ENCODE data around the gene SLC44A3.

The SLC44A3 gene

GRCh38 chr1:94878329-94878728 is 58.2 kb downstream of the SLC44A3 start:
- no peak overlapping the region for H2AFZ ChIP-seq (ENCODE audit: insufficient read depth, low read length, poor library complexity)
- H2BK5ac ChIP-seq (ENCODE audit: low read depth, low read length, poor library complexity): no peak overlapping the region
- H3K9ac ChIP-seq (ENCODE audit: low read length): no peak overlapping the region
- H3K9me3 ChIP-seq (ENCODE audit: insufficient read depth, low read depth, low read length): no peaks in the 10 kb centered on the region
- H3K4me3 ChIP-seq (ENCODE audit: low read depth, low read length): no peak overlapping the region
- peaks cover 3 to 6% of the 10 kb centered on the region in 2 experiments for H3K4me1 ChIP-seq (ENCODE audit: control insufficient read depth in 1 of 2, insufficient read depth in 2 of 2, low read length in 2 of 2)
- no peaks in the 10 kb centered on the region for H3K79me1 ChIP-seq (ENCODE audit: low read length)
- H3K4me2 ChIP-seq (ENCODE audit: low read length): no peak overlapping the region
- no peaks in the 10 kb centered on the region for H3K36me3 ChIP-seq (ENCODE audit: control insufficient read depth in 1 of 2, insufficient read depth in 2 of 2, low read length in 2 of 2)
- H4K12ac ChIP-seq (ENCODE audit: low read depth, low read length): no peak overlapping the region
- H2BK12ac ChIP-seq (ENCODE audit: low read length): no peak overlapping the region
- H3K18ac ChIP-seq (ENCODE audit: low read length): no peak overlapping the region
- H3K79me2 ChIP-seq (ENCODE audit: control insufficient read depth, insufficient read depth, low read length, poor library complexity): no peaks in the 10 kb centered on the region
- H3K27ac ChIP-seq (ENCODE audit: low read depth, low read length): no peak overlapping the region
- no peak overlapping the region for H4K8ac ChIP-seq (ENCODE audit: low read depth, low read length)
- H2AK5ac ChIP-seq (ENCODE audit: low read length): no peak overlapping the region
- no peaks in the 10 kb centered on the region for H3K27me3 ChIP-seq (ENCODE audit: insufficient read depth, low read length)
- no peak overlapping the region for H3K4ac ChIP-seq (ENCODE audit: low read depth, low read length)
- no CpG with 5 or more reads among the region's 5 CpGs for WGBS (ENCODE audit: extremely low coverage, insufficient coverage, insufficient read length)
- no peak overlapping the region for H3K23ac ChIP-seq (ENCODE audit: low read length)
- DNase-seq: no peak
- H4K91ac ChIP-seq (ENCODE audit: low read depth, low read length): no peak overlapping the region
- H3K14ac ChIP-seq (ENCODE audit: low read length): no peak overlapping the region
- H2BK120ac ChIP-seq (ENCODE audit: insufficient read depth, low read length, poor library complexity): no peak overlapping the region

- no peak overlapping the region for H3K23ac ChIP-seq (ENCODE audit: low read length)
- H3K14ac ChIP-seq (ENCODE audit: low read length): no peak overlapping the region
- H3K36me3 ChIP-seq (ENCODE audit: control insufficient read depth in 1 of 2, insufficient read depth in 2 of 2, low read length in 2 of 2): no peaks in the 10 kb centered on the region
- no peak overlapping the region for H2BK12ac ChIP-seq (ENCODE audit: low read length)
- H3K4ac ChIP-seq (ENCODE audit: low read depth, low read length): no peak overlapping the region
- peak overlapping the region; percentile 5 for H3K27ac ChIP-seq (ENCODE audit: low read depth, low read length)
- no peak overlapping the region for H4K91ac ChIP-seq (ENCODE audit: low read depth, low read length)
- no peaks in the 10 kb centered on the region for H3K79me1 ChIP-seq (ENCODE audit: low read length)
- WGBS (ENCODE audit: extremely low coverage, insufficient coverage, insufficient read length): no CpG with 5 or more reads among the region's 4 CpGs
- no peak overlapping the region for H3K4me3 ChIP-seq (ENCODE audit: low read depth, low read length)
- H4K12ac ChIP-seq (ENCODE audit: low read depth, low read length): no peak overlapping the region
- H3K27me3 ChIP-seq (ENCODE audit: insufficient read depth, low read length): no peaks in the 10 kb centered on the region
- H3K4me2 ChIP-seq (ENCODE audit: low read length): no peak overlapping the region
- no peak for DNase-seq
- H3K4me1 ChIP-seq (ENCODE audit: control insufficient read depth in 1 of 2, insufficient read depth in 2 of 2, low read length in 2 of 2): no peaks in the 10 kb centered on the region
- H3K9me3 ChIP-seq (ENCODE audit: insufficient read depth, low read depth, low read length): peaks cover 2% of the 10 kb centered on the region
- no peak overlapping the region for H4K8ac ChIP-seq (ENCODE audit: low read depth, low read length)
- no peak overlapping the region for H3K18ac ChIP-seq (ENCODE audit: low read length)
- no peak overlapping the region for H2AK5ac ChIP-seq (ENCODE audit: low read length)
- H3K9ac ChIP-seq (ENCODE audit: low read length): no peak overlapping the region
- H2BK5ac ChIP-seq (ENCODE audit: low read depth, low read length, poor library complexity): no peak overlapping the region
- H2BK120ac ChIP-seq (ENCODE audit: insufficient read depth, low read length, poor library complexity): no peak overlapping the region
- H3K79me2 ChIP-seq (ENCODE audit: control insufficient read depth, insufficient read depth, low read length, poor library complexity): no peaks in the 10 kb centered on the region
- H2AFZ ChIP-seq (ENCODE audit: insufficient read depth, low read length, poor library complexity): no peak overlapping the region
Observed at GRCh38 chr1:94883691-94884090, 63.5 kb downstream of the SLC44A3 start.

GRCh38 chr1:94884106-94884505 is 63.9 kb downstream of the SLC44A3 start:
- no peak overlapping the region for H4K12ac ChIP-seq (ENCODE audit: low read depth, low read length)
- no peaks in the 10 kb centered on the region for H3K79me2 ChIP-seq (ENCODE audit: control insufficient read depth, insufficient read depth, low read length, poor library complexity)
- H3K4me2 ChIP-seq (ENCODE audit: low read length): no peak overlapping the region
- peak overlapping the region; percentile 35 for H3K27ac ChIP-seq (ENCODE audit: low read depth, low read length)
- no peaks in the 10 kb centered on the region for H3K4me1 ChIP-seq (ENCODE audit: control insufficient read depth in 1 of 2, insufficient read depth in 2 of 2, low read length in 2 of 2)
- H2AFZ ChIP-seq (ENCODE audit: insufficient read depth, low read length, poor library complexity): no peak overlapping the region
- H2AK5ac ChIP-seq (ENCODE audit: low read length): no peak overlapping the region
- H2BK12ac ChIP-seq (ENCODE audit: low read length): no peak overlapping the region
- no peak overlapping the region for H3K4me3 ChIP-seq (ENCODE audit: low read depth, low read length)
- H2BK5ac ChIP-seq (ENCODE audit: low read depth, low read length, poor library complexity): no peak overlapping the region
- no peak overlapping the region for H3K14ac ChIP-seq (ENCODE audit: low read length)
- H4K8ac ChIP-seq (ENCODE audit: low read depth, low read length): no peak overlapping the region
- H3K9me3 ChIP-seq (ENCODE audit: insufficient read depth, low read depth, low read length): peaks cover 2% of the 10 kb centered on the region
- no peaks in the 10 kb centered on the region for H3K27me3 ChIP-seq (ENCODE audit: insufficient read depth, low read length)
- H3K36me3 ChIP-seq (ENCODE audit: control insufficient read depth in 1 of 2, insufficient read depth in 2 of 2, low read length in 2 of 2): no peaks in the 10 kb centered on the region
- H3K23ac ChIP-seq (ENCODE audit: low read length): no peak overlapping the region
- H3K18ac ChIP-seq (ENCODE audit: low read length): no peak overlapping the region
- WGBS (ENCODE audit: extremely low coverage, insufficient coverage, insufficient read length): no CpG with 5 or more reads among the region's 6 CpGs
- DNase-seq: peak; percentile 20 to 28
- H3K9ac ChIP-seq (ENCODE audit: low read length): no peak overlapping the region
- no peak overlapping the region for H3K4ac ChIP-seq (ENCODE audit: low read depth, low read length)
- H2BK120ac ChIP-seq (ENCODE audit: insufficient read depth, low read length, poor library complexity): no peak overlapping the region
- H3K79me1 ChIP-seq (ENCODE audit: low read length): no peaks in the 10 kb centered on the region
- no peak overlapping the region for H4K91ac ChIP-seq (ENCODE audit: low read depth, low read length)

GRCh38 chr1:94884507-94884906 is 64.3 kb downstream of the SLC44A3 start:
- no peak for DNase-seq
- Histone ChIP-seq H3K79me2 (ENCODE audit: control insufficient read depth, insufficient read depth, low read length, poor library complexity) (no peaks in the 10 kb centered on the region), H3K4ac (ENCODE audit: low read depth, low read length) (no peak overlapping the region), H4K91ac (ENCODE audit: low read depth, low read length) (peak overlapping the region; percentile 1), H3K4me3 (ENCODE audit: low read depth, low read length) (no peak overlapping the region), H2BK120ac (ENCODE audit: insufficient read depth, low read length, poor library complexity) (no peak overlapping the region), H2AK5ac (ENCODE audit: low read length) (no peak overlapping the region), H3K4me2 (ENCODE audit: low read length) (no peak overlapping the region), H3K14ac (ENCODE audit: low read length) (no peak overlapping the region), H4K8ac (ENCODE audit: low read depth, low read length) (no peak overlapping the region), H3K4me1 (ENCODE audit: control insufficient read depth in 1 of 2, insufficient read depth in 2 of 2, low read length in 2 of 2) (no peaks in the 10 kb centered on the region), H2BK5ac (ENCODE audit: low read depth, low read length, poor library complexity) (no peak overlapping the region), H3K27me3 (ENCODE audit: insufficient read depth, low read length) (no peaks in the 10 kb centered on the region), H3K79me1 (ENCODE audit: low read length) (no peaks in the 10 kb centered on the region), H3K23ac (ENCODE audit: low read length) (no peak overlapping the region), H2AFZ (ENCODE audit: insufficient read depth, low read length, poor library complexity) (no peak overlapping the region), H4K12ac (ENCODE audit: low read depth, low read length) (no peak overlapping the region), H3K18ac (ENCODE audit: low read length) (no peak overlapping the region), H3K9ac (ENCODE audit: low read length) (no peak overlapping the region), H3K27ac (ENCODE audit: low read depth, low read length) (peak overlapping the region; percentile 35), H3K9me3 (ENCODE audit: insufficient read depth, low read depth, low read length) (peaks cover 2% of the 10 kb centered on the region), H3K36me3 (ENCODE audit: control insufficient read depth in 1 of 2, insufficient read depth in 2 of 2, low read length in 2 of 2) (no peaks in the 10 kb centered on the region), H2BK12ac (ENCODE audit: low read length) (peak overlapping the region; percentile 72)
- no CpG with 5 or more reads among the region's 6 CpGs for WGBS (ENCODE audit: extremely low coverage, insufficient coverage, insufficient read length)

Measured in trophoblast cell (in vitro differentiated cells and primary cell).